H1 (cell line): ENCODE data around the gene RPS5. TPM values are rescaled to one million over a fixed set of nuclear protein-coding genes. Genes with fewer than 3 reads are reported as not detected.

Source experiments
- CTCF ChIA-PET: fragments of 300-600 bp; sonication (Branson Sonifier 250); formaldehyde crosslinking; loops from one replicate; lab custom pipeline; 2021; ENCODE audit not compliant: partially characterized antibody; lab: Charles Lee
- POLR2A ChIA-PET: fragments of 300-600 bp; sonication (Branson Sonifier 250); formaldehyde crosslinking; loops from one replicate; lab custom pipeline; 2021; ENCODE audit warnings: inconsistent platforms; ENCODE audit not compliant: partially characterized antibody; lab: Charles Lee
- DNase-seq, 2 experiments: peaks; one replicate each; pipeline versions ENCODE4 v3.0.0 to v3.0.0-alpha.2; 2010 to 2022; ENCODE audit warnings: low spot score in 2 of 2, low read depth in 1 of 2, mixed read lengths in 1 of 2
- FAIRE-seq: peaks from 2 replicates; lab custom pipeline; 2011; peaks lifted over from hg19 to GRCh38; lab: Jason Lieb, UNC
- H2AFZ ChIP-seq: 2 replicates; pipeline ENCODE4 v1.8.1; 2012; ENCODE audit warnings: low read length, inconsistent platforms
- H2AK5ac ChIP-seq: 2 replicates; pipeline ENCODE4 v1.6.1; 2013; ENCODE audit warnings: low read depth, low read length
- H2BK120ac ChIP-seq: replicated peaks from 2 replicates; pipeline ENCODE3; 2013; ENCODE audit warnings: low read depth, low read length, inconsistent platforms
- H2BK12ac ChIP-seq: 2 replicates; pipeline ENCODE4 v1.6.1; 2013; ENCODE audit warnings: low read depth, low read length
- H2BK15ac ChIP-seq: 2 replicates; pipeline ENCODE4 v1.6.1; 2013; ENCODE audit warnings: low read length
- H2BK20ac ChIP-seq: 2 replicates; pipeline ENCODE4 v1.6.1; 2013; ENCODE audit warnings: low read length
- H2BK5ac ChIP-seq: 2 replicates; pipeline ENCODE4 v1.6.1; 2013; ENCODE audit warnings: low read depth, low read length
- H3K14ac ChIP-seq: 2 replicates; pipeline ENCODE4 v1.6.1; 2013; ENCODE audit warnings: inconsistent platforms; ENCODE audit not compliant: insufficient read length
- H3K18ac ChIP-seq: 2 replicates; pipeline ENCODE4 v1.6.1; 2013; ENCODE audit warnings: low read length; ENCODE audit errors: extremely low read depth
- H3K23ac ChIP-seq: 2 replicates; pipeline ENCODE4 v1.6.1; 2013; ENCODE audit warnings: inconsistent platforms; ENCODE audit not compliant: insufficient read length
- H3K23me2 ChIP-seq: 2 replicates; pipeline ENCODE4 v1.6.1; 2013; ENCODE audit warnings: low read depth, low read length
- H3K27ac ChIP-seq: 2 replicates; pipeline ENCODE4 v1.6.1; 2011; ENCODE audit warnings: low read depth, low read length, inconsistent platforms
- H3K27me3 ChIP-seq, 4 experiments: replicated peaks in 1 of 4; 1 replicate in 1 of 4; 2 replicates in 3 of 4; pipeline versions ENCODE4 v1.6.1 to v1.8.1; 2011 to 2013; ENCODE audit warnings: low read length in 3 of 4, mild to moderate bottlenecking in 3 of 4, inconsistent platforms in 2 of 4, mixed read lengths in 2 of 4, moderate library complexity in 1 of 4; ENCODE audit not compliant: control insufficient read depth in 3 of 4, insufficient read depth in 3 of 4; ENCODE audit errors: extremely low read depth in 1 of 4
- H3K36me3 ChIP-seq, 4 experiments: 2 replicates each; pipeline versions ENCODE4 v1.6.1 to v1.8.1; 2011 to 2013; ENCODE audit warnings: mild to moderate bottlenecking in 4 of 4, low read length in 3 of 4, moderate library complexity in 2 of 4, control low read depth in 1 of 4, inconsistent platforms in 1 of 4; ENCODE audit not compliant: insufficient read depth in 4 of 4, control insufficient read depth in 2 of 4
- H3K4ac ChIP-seq: replicated peaks from 2 replicates; pipeline ENCODE3; 2013; ENCODE audit warnings: low read length, low read depth, mixed read lengths, inconsistent platforms; ENCODE audit not compliant: insufficient read length
- H3K4me1 ChIP-seq, 4 experiments: replicated peaks in 1 of 4; 1 replicate in 1 of 4; 2 replicates in 3 of 4; pipeline versions ENCODE4 v1.6.1 to v1.8.1; 2011 to 2013; ENCODE audit warnings: low read length in 3 of 4, inconsistent platforms in 2 of 4, mixed read lengths in 1 of 4; ENCODE audit not compliant: insufficient read depth in 4 of 4, control insufficient read depth in 3 of 4
- H3K4me2 ChIP-seq, 2 experiments: 2 replicates each; pipeline versions ENCODE4 v1.6.1 to v1.8.1; 2011 to 2013; ENCODE audit warnings: low read depth in 2 of 2, low read length in 2 of 2, control low read depth in 1 of 2, inconsistent platforms in 1 of 2, mild to moderate bottlenecking in 1 of 2; ENCODE audit not compliant: insufficient read depth in 1 of 2
- H3K4me3 ChIP-seq, 4 experiments: fragments of 200-600, 300-600 bp in 1 of 4; sonication (generic), shearing (Covaris generic), sonication (Bioruptor Twin) in 1 of 4; 2 replicates each; pipeline versions ENCODE4 v1.5.1 to v1.8.1; 2011 to 2016; ENCODE audit warnings: low read length in 4 of 4, low read depth in 3 of 4, control low read depth in 2 of 4, inconsistent platforms in 2 of 4, mild to moderate bottlenecking in 2 of 4, mixed read lengths in 1 of 4, moderate library complexity in 1 of 4; ENCODE audit not compliant: insufficient read depth in 2 of 4; ENCODE audit errors: extremely low read depth in 1 of 4
- H3K56ac ChIP-seq: replicated peaks from 2 replicates; pipeline ENCODE3; 2013; ENCODE audit warnings: low read depth, mild to moderate bottlenecking, mixed read lengths, low read length, inconsistent platforms; ENCODE audit not compliant: insufficient read length
- H3K79me1 ChIP-seq: 2 replicates; pipeline ENCODE4 v1.6.1; 2013; ENCODE audit warnings: low read depth, low read length, control low read depth
- H3K79me2 ChIP-seq, 2 experiments: 2 replicates each; pipeline versions ENCODE4 v1.6.1 to v1.8.1; 2012 to 2013; ENCODE audit warnings: low read length in 2 of 2, mild to moderate bottlenecking in 2 of 2, inconsistent platforms in 1 of 2; ENCODE audit not compliant: insufficient read depth in 2 of 2, control insufficient read depth in 1 of 2
- H3K9ac ChIP-seq, 4 experiments: replicated peaks in 1 of 4; 1 replicate in 1 of 4; 2 replicates in 3 of 4; pipeline versions ENCODE4 v1.6.1 to v1.8.1; 2011 to 2013; ENCODE audit warnings: low read depth in 3 of 4, low read length in 3 of 4, control low read depth in 2 of 4, mild to moderate bottlenecking in 2 of 4, moderate library complexity in 2 of 4, inconsistent platforms in 1 of 4; ENCODE audit errors: extremely low read depth in 1 of 4
- H3K9me3 ChIP-seq, 2 experiments: 2 replicates each; pipeline versions ENCODE4 v1.6.1 to v1.8.1; 2012 to 2013; ENCODE audit warnings: mild to moderate bottlenecking in 2 of 2, moderate library complexity in 2 of 2, control low read depth in 1 of 2, inconsistent platforms in 1 of 2, low read depth in 1 of 2, low read length in 1 of 2, mixed read lengths in 1 of 2; ENCODE audit not compliant: insufficient read depth in 2 of 2
- H4K20me1 ChIP-seq, 2 experiments: replicated peaks in 1 of 2; 2 replicates each; pipeline versions ENCODE3 to v1.8.1; 2011 to 2013; ENCODE audit warnings: inconsistent platforms in 2 of 2, low read length in 2 of 2, mild to moderate bottlenecking in 1 of 2; ENCODE audit not compliant: insufficient read depth in 2 of 2, control insufficient read depth in 1 of 2
- H4K5ac ChIP-seq: 2 replicates; pipeline ENCODE4 v1.6.1; 2013; ENCODE audit warnings: low read length, low read depth, mixed read lengths, inconsistent platforms; ENCODE audit not compliant: insufficient read length
- H4K8ac ChIP-seq: 2 replicates; pipeline ENCODE4 v1.8.0; 2013; ENCODE audit warnings: mild to moderate bottlenecking, moderate library complexity, low read length, inconsistent platforms; ENCODE audit not compliant: insufficient read depth; ENCODE audit errors: extremely low read depth
- H4K91ac ChIP-seq: replicated peaks from 2 replicates; pipeline ENCODE3; 2013; ENCODE audit warnings: low read length, mixed read lengths, inconsistent platforms; ENCODE audit not compliant: insufficient read length
- CBX5 ChIP-seq: fragments of 300-800, 300-1000 bp; sonication (generic); IDR thresholded peaks from 2 replicates; pipeline ENCODE4 v1.7.1; 2016; ENCODE audit warnings: antibody characterized with exemption, low read length, low read depth
- CEBPB ChIP-seq: IDR thresholded peaks from 2 replicates; pipeline ENCODE4 v1.6.1; 2012; ENCODE audit warnings: low read depth, low read length
- EGR1 ChIP-seq: IDR thresholded peaks from 2 replicates; pipeline ENCODE4 v1.6.1; 2011; ENCODE audit warnings: low read depth, low read length, borderline replicate concordance
- GABPA ChIP-seq: IDR thresholded peaks from 2 replicates; pipeline ENCODE4 v1.6.1; 2011; ENCODE audit warnings: mild to moderate bottlenecking, low read length, moderate library complexity, borderline replicate concordance; ENCODE audit not compliant: insufficient read depth
- NANOG ChIP-seq: IDR thresholded peaks from 2 replicates; pipeline ENCODE4 v1.6.1; 2011; ENCODE audit warnings: low read length, low read depth, mild to moderate bottlenecking, inconsistent platforms; ENCODE audit not compliant: insufficient read depth, poor library complexity, severe bottlenecking
- NRF1 ChIP-seq: IDR thresholded peaks from 2 replicates; pipeline ENCODE4 v1.6.1; 2011; ENCODE audit warnings: mild to moderate bottlenecking, low read depth, low read length, improper control_type of control experiment
- PHF8 ChIP-seq: fragments of 200-600 bp; sonication (generic); conservative IDR thresholded peaks from 2 replicates; pipeline ENCODE4 v1.7.1; 2012; ENCODE audit warnings: low read depth, mild to moderate bottlenecking, inconsistent platforms, low read length, moderate library complexity
- RBBP5 ChIP-seq: IDR thresholded peaks from 2 replicates; pipeline ENCODE4 v1.7.1; 2012; ENCODE audit warnings: low read depth, mild to moderate bottlenecking, inconsistent platforms, low read length, moderate library complexity, borderline replicate concordance
- SRF ChIP-seq: IDR thresholded peaks from 2 replicates; pipeline ENCODE4 v1.6.1; 2011; ENCODE audit warnings: mild to moderate bottlenecking, low read depth, low read length, moderate library complexity
- TAF1 ChIP-seq: IDR thresholded peaks from 2 replicates; pipeline ENCODE4 v1.6.1; 2011; ENCODE audit warnings: mild to moderate bottlenecking, low read depth, low read length
- WGBS, 2 experiments: shearing (Covaris generic) in 1 of 2; methylation state at CpG; one replicate each; pipeline versions ENCODE4 v1.1.6 to v1.1.7; 2013 to 2015; ENCODE audit warnings: low lambda C conversion rate in 2 of 2, mixed read lengths in 2 of 2, inconsistent platforms in 1 of 2, low coverage in 1 of 2, missing lambda C conversion rate in 1 of 2; ENCODE audit not compliant: insufficient replicate concordance in 2 of 2, insufficient coverage in 1 of 2, insufficient read length in 1 of 2; ENCODE audit errors: extremely low coverage in 1 of 2, missing lambda C conversion rate in 1 of 2; 5-methylcytosine and 5-hydroxymethylcytosine counted together
- polyA plus RNA-seq, 7 experiments: library from polyadenylated mRNA; depleted of rRNA in 3 of 7; stranded (reverse) in 5 of 7; unstranded in 2 of 7; fragments of >200 nt in 5 of 7; fragments of 200-250 nt in 2 of 7; gene quantifications; 1 replicate in 5 of 7; 2 replicates in 1 of 7; 4 replicates in 1 of 7; pipeline versions ENCODE4 v1.2.1 to v1.2.3, GENCODE V29; 2011 to 2013; ENCODE audit warnings: missing spikeins in 2 of 7, mixed read lengths in 2 of 7
- total RNA-seq: library from RNA; stranded (reverse); fragmentation: NEBNext Ultra II Directional; extraction: Animal tissue kit (Norgen Biotek cat#: 25700); gene quantifications from 2 replicates; pipeline ENCODE4 v1.2.1, GENCODE V29; 2021

RPS5 gene
- total and polyA plus RNA-seq, 2 of the 8 experiments (the other 6 are each of a cell fraction or from before 2014, with no cell fraction given) = 1,557 to 5,731 TPM

- DNase-seq = no peak
- peaks cover 0 to 6% (median 0%) of the 10 kb centered on the region in 4 experiments; a peak in 1 of 7 replicates for H3K4me1 ChIP-seq
- no peak overlapping the region for H2AFZ ChIP-seq
- no peak overlapping the region; the same call in 1 of the 2 replicates for H2BK5ac ChIP-seq
- H3K79me2 ChIP-seq = no peaks in the 10 kb centered on the region
- 91% methylated on average over 10 of the region's 10 CpGs; no CpG with 5 or more reads in 1 of the 2 experiments for WGBS, 2 experiments
- no peaks in the 10 kb centered on the region for H3K79me1 ChIP-seq
- H3K23me2 ChIP-seq = no peaks in the 10 kb centered on the region
- H4K20me1 ChIP-seq = peaks cover 0 to 3% of the 10 kb centered on the region in 2 experiments
- no peaks in the 10 kb centered on the region for H3K9me3 ChIP-seq
- H3K18ac ChIP-seq = no peak overlapping the region
- H3K14ac ChIP-seq = no peak overlapping the region
- ChIA-PET POLR2A (interaction anchor here (0.6 to 11.4 kb wide), 10 partner anchors 7 to 469 kb away, joined by 3 to 102 read pairs (median 4); partner anchors contain the start of genes RNF225, ZNF497, ZNF544 and ZSCAN22), CTCF (interaction anchor here (1.1 to 2.8 kb wide), 4 partner anchors 8 to 16 kb away, joined by 4 to 9 read pairs (median 7); no protein-coding TSS in a partner anchor)
- H2BK15ac ChIP-seq = no peak overlapping the region
- H3K56ac ChIP-seq = no peak overlapping the region
- no peak for TF ChIP-seq RBBP5
- TF ChIP-seq CBX5 = no peak
- no peak for TF ChIP-seq EGR1
- no peak for TF ChIP-seq SRF
- no peak for TF ChIP-seq CEBPB
- TF ChIP-seq NANOG = no peak
- TF ChIP-seq PHF8 = no peak
- no peak for TF ChIP-seq GABPA
- no peak for TF ChIP-seq TAF1
- no peak for TF ChIP-seq NRF1
- H2BK20ac ChIP-seq = no peak overlapping the region
- H2AK5ac ChIP-seq = no peak overlapping the region
- H4K5ac ChIP-seq = no peak overlapping the region
- H2BK12ac ChIP-seq = no peak overlapping the region
- no peaks in the 10 kb centered on the region for H3K36me3 ChIP-seq
- no peaks in the 10 kb centered on the region for H3K27me3 ChIP-seq
- H3K9ac ChIP-seq = no peak overlapping the region
- H3K23ac ChIP-seq = no peak overlapping the region
- H3K4me2 ChIP-seq = no peak overlapping the region
- no peak overlapping the region for H4K8ac ChIP-seq
- H2BK120ac ChIP-seq = no peak overlapping the region
- no peak overlapping the region for H3K27ac ChIP-seq
- H3K4me3 ChIP-seq = no peak overlapping the region
- no peak overlapping the region for H3K4ac ChIP-seq
- no peak overlapping the region for H4K91ac ChIP-seq
- FAIRE-seq = no peak
Measured at GRCh38 chr19:58355215-58355796, 31.8 kb upstream of the RPS5 start.
